Smooth muscle cell (in vitro differentiated cells): ENCODE measurements around the gene OR1J2. TPM values are rescaled to one million over a fixed set of nuclear protein-coding genes. Genes with fewer than 3 reads are reported as not detected.

Experiments used
- DNase-seq: peaks from one replicate; lab custom pipeline; 2025; ENCODE audit not compliant: unreplicated experiment; lab: John Stamatoyannopoulos, UW
- H2AFZ ChIP-seq: fragments of 200-600 bp; sonication (generic); 2 replicates; pipeline ENCODE4 v1.6.0; 2016; ENCODE audit warnings: antibody characterized with exemption, low read depth, mild to moderate bottlenecking
- H3F3A ChIP-seq: fragments of 200-600 bp; sonication (generic); 2 replicates; pipeline ENCODE4 v1.6.0; 2017; ENCODE audit warnings: antibody characterized with exemption, low read depth
- H3K27ac ChIP-seq: fragments of 200-600 bp; sonication (generic); 2 replicates; pipeline ENCODE4 v1.5.1; 2016; ENCODE audit warnings: low read depth, mild to moderate bottlenecking
- H3K27me3 ChIP-seq: fragments of 200-600 bp; sonication (generic); 2 replicates; pipeline ENCODE4 v1.6.1; 2016; ENCODE audit warnings: low read depth, mild to moderate bottlenecking
- H3K36me3 ChIP-seq: fragments of 200-600 bp; sonication (generic); 2 replicates; pipeline ENCODE4 v1.5.1; 2016; ENCODE audit warnings: low read depth
- H3K4me1 ChIP-seq: fragments of 200-600 bp; sonication (generic); 2 replicates; pipeline ENCODE4 v1.5.1; 2016; ENCODE audit warnings: low read depth
- H3K4me2 ChIP-seq: fragments of 200-600 bp; sonication (generic); 2 replicates; pipeline ENCODE4 v1.6.0; 2016; ENCODE audit warnings: mild to moderate bottlenecking
- H3K4me3 ChIP-seq: fragments of 200-600 bp; sonication (generic); 2 replicates; pipeline ENCODE4 v1.5.1; 2016; ENCODE audit warnings: mild to moderate bottlenecking
- H3K79me2 ChIP-seq: fragments of 200-600 bp; sonication (generic); 2 replicates; pipeline ENCODE4 v1.6.0; 2016; ENCODE audit warnings: low read depth, mild to moderate bottlenecking
- H3K9ac ChIP-seq: fragments of 200-600 bp; sonication (generic); 2 replicates; pipeline ENCODE4 v1.6.0; 2016; ENCODE audit warnings: low read depth
- H3K9me3 ChIP-seq: fragments of 200-600 bp; sonication (generic); replicated peaks from 2 replicates; pipeline ENCODE4 v1.5.1; 2016; ENCODE audit warnings: low read depth
- H4K20me1 ChIP-seq: fragments of 200-600 bp; sonication (generic); 2 replicates; pipeline ENCODE4 v1.6.0; 2016; ENCODE audit warnings: low read depth
- CTCF ChIP-seq: fragments of 200-600 bp; sonication (generic); IDR thresholded peaks from 2 replicates; pipeline ENCODE4 v1.5.1; 2017; ENCODE audit warnings: borderline replicate concordance, mild to moderate bottlenecking, antibody characterized with exemption; ENCODE audit not compliant: insufficient read depth, poor library complexity, severe bottlenecking
- WGBS: methylation state at CpG from one replicate; pipeline ENCODE4 v1.1.7; 2016; ENCODE audit warnings: low lambda C conversion rate; 5-methylcytosine and 5-hydroxymethylcytosine counted together
- polyA plus RNA-seq: library from polyadenylated mRNA; unstranded; fragments of >200 nt; fragmentation: Nextera tagmentation; extraction: Ambion mirVana; gene quantifications from 2 replicates; pipeline ENCODE4 v1.2.1, GENCODE V29; 2016
- total RNA-seq: library from RNA; depleted of rRNA; stranded (reverse); fragments of >200 nt; gene quantifications from 2 replicates; pipeline ENCODE4 v1.2.3, GENCODE V29; 2014

Gene OR1J2
- total and polyA plus RNA-seq, 2 experiments from 2014 or later = not detected

- Histone ChIP-seq H3K27ac (no peak overlapping the region), H3K79me2 (no peaks in the 10 kb centered on the region), H3K4me1 (no peaks in the 10 kb centered on the region), H3K27me3 (no peaks in the 10 kb centered on the region), H3K9ac (no peak overlapping the region), H2AFZ (no peak overlapping the region), H3K36me3 (no peaks in the 10 kb centered on the region), H3K4me2 (no peak overlapping the region), H3K9me3 (peaks cover 6% of the 10 kb centered on the region), H4K20me1 (no peaks in the 10 kb centered on the region), H3F3A (no peaks in the 10 kb centered on the region), H3K4me3 (no peak overlapping the region)
- TF ChIP-seq CTCF = no peak
- DNase-seq = no peak
- 60% methylated on average over 2 of the region's 2 CpGs for WGBS
These were observed 28.2 kb downstream of the OR1J2 start for GRCh38 chr9:122538757-122539156.

GRCh38 chr9:122546196-122546595, 35.6 kb downstream of the OR1J2 start:
- Histone ChIP-seq H3K27ac (no peak overlapping the region), H3K4me3 (no peak overlapping the region), H3K79me2 (no peaks in the 10 kb centered on the region), H2AFZ (no peak overlapping the region), H3K27me3 (no peaks in the 10 kb centered on the region), H3F3A (no peaks in the 10 kb centered on the region), H4K20me1 (no peaks in the 10 kb centered on the region), H3K4me1 (no peaks in the 10 kb centered on the region), H3K36me3 (no peaks in the 10 kb centered on the region), H3K9ac (no peak overlapping the region), H3K9me3 (peaks cover 5% of the 10 kb centered on the region), H3K4me2 (no peak overlapping the region)
- TF ChIP-seq CTCF = no peak
- DNase-seq = no peak
- WGBS = 78% methylated on average over 8 of the region's 8 CpGs

- Histone ChIP-seq H3K79me2 (no peaks in the 10 kb centered on the region), H3K27ac (no peak overlapping the region), H3K27me3 (no peaks in the 10 kb centered on the region), H3K36me3 (no peaks in the 10 kb centered on the region), H3K9me3 (peaks cover 3% of the 10 kb centered on the region), H3K4me2 (no peak overlapping the region), H4K20me1 (no peaks in the 10 kb centered on the region), H3F3A (no peaks in the 10 kb centered on the region), H3K4me1 (no peaks in the 10 kb centered on the region), H3K9ac (no peak overlapping the region), H3K4me3 (no peak overlapping the region), H2AFZ (no peak overlapping the region)
- 67% methylated on average over 5 of the region's 5 CpGs for WGBS
- no peak for TF ChIP-seq CTCF
- DNase-seq = no peak
These were observed 40.8 kb downstream of the OR1J2 start for GRCh38 chr9:122551371-122551770.

GRCh38 chr9:122552812-122553211, 42.2 kb downstream of the OR1J2 start, which contains the start of gene OR1N2:
TSS of gene OR1N2 (plus strand) at chr9:122553112. CDS start at chr9:122553212, 100 bp downstream.
- no peaks in the 10 kb centered on the region for H3K27me3 ChIP-seq
- no peaks in the 10 kb centered on the region for H3K36me3 ChIP-seq
- WGBS = 77% methylated on average over 2 of the region's 2 CpGs
- H3K79me2 ChIP-seq = no peaks in the 10 kb centered on the region
- no peak within 1 kb of the TSS for H3K9ac ChIP-seq
- no peak within 1 kb of the TSS for H3K4me2 ChIP-seq
- peaks cover 3% of the 10 kb centered on the region for H3K9me3 ChIP-seq
- no peak within 1 kb of the TSS for H2AFZ ChIP-seq
- H3K27ac ChIP-seq = no peak within 1 kb of the TSS
- no peak within 1 kb of the TSS for H3K4me3 ChIP-seq
- no peaks in the 10 kb centered on the region for H3K4me1 ChIP-seq
- H3F3A ChIP-seq = no peaks in the 10 kb centered on the region
- no peak for DNase-seq
- TF ChIP-seq CTCF = no peak
- H4K20me1 ChIP-seq = no peaks in the 10 kb centered on the region
